ENCODE results near the gene MAPT.
"Not testable (repeated sequence)": the region's sequence is repeated elsewhere in the genome, so short reads cannot be mapped to it uniquely, and the experiment has no call there.

The MAPT gene

GRCh38 chr17:45923511-45924268 is 29.3 kb downstream of the MAPT start:
- FAIRE-seq (no peak), DNase-seq (ENCODE audit: insufficient read length, low spot score) (no peak)

GRCh38 chr17:45924332-45924820 is 30.0 kb downstream of the MAPT start:
- DNase-seq (ENCODE audit: insufficient read length, low spot score) (no peak), FAIRE-seq (no peak)

- no peak for DNase-seq (ENCODE audit: insufficient read length, low spot score)
- FAIRE-seq: no peak
These were observed 31.0 kb downstream of the MAPT start for GRCh38 chr17:45925311-45925710.

- DNase-seq (ENCODE audit: insufficient read length, low spot score) (no peak), FAIRE-seq (no peak)
These were observed 32.9 kb downstream of the MAPT start for GRCh38 chr17:45927247-45927646.

GRCh38 chr17:45929344-45929743 is 35.0 kb downstream of the MAPT start:
- FAIRE-seq: no peak
- DNase-seq (ENCODE audit: insufficient read length, low spot score): no peak

- FAIRE-seq: no peak
- no peak for DNase-seq (ENCODE audit: insufficient read length, low spot score)
These were observed 36.1 kb downstream of the MAPT start for GRCh38 chr17:45930420-45930951.

- FAIRE-seq (no peak), DNase-seq (ENCODE audit: insufficient read length, low spot score) (no peak)
These were observed 37.3 kb downstream of the MAPT start for GRCh38 chr17:45931677-45932076.

- FAIRE-seq: no peak
- DNase-seq (ENCODE audit: insufficient read length, low spot score): no peak
These were observed 40.0 kb downstream of the MAPT start for GRCh38 chr17:45934044-45934979.

GRCh38 chr17:45935197-45935709 is 40.9 kb downstream of the MAPT start:
- no peak for DNase-seq (ENCODE audit: insufficient read length, low spot score)
- FAIRE-seq: no peak

- FAIRE-seq: no peak
These were observed 41.6 kb downstream of the MAPT start for GRCh38 chr17:45935710-45936509.

GRCh38 chr17:45936610-45937009 is 42.3 kb downstream of the MAPT start:
- no peak for FAIRE-seq
- no peak for DNase-seq (ENCODE audit: insufficient read length, low spot score)

More at GRCh38 chr17:45935710-45936509, 41.6 kb downstream of the MAPT start:
- DNase-seq (ENCODE audit: insufficient read length, low spot score): no peak

- not testable (repeated sequence) for DNase-seq (ENCODE audit: insufficient read length, low spot score); FAIRE-seq
These were observed 42.8 kb downstream of the MAPT start for GRCh38 chr17:45937186-45937585.

GRCh38 chr17:45939395-45939794 is 45.0 kb downstream of the MAPT start:
- no peak for FAIRE-seq
- DNase-seq (ENCODE audit: insufficient read length, low spot score): no peak

- FAIRE-seq (no peak), DNase-seq (ENCODE audit: insufficient read length, low spot score) (no peak)
These were observed 45.9 kb downstream of the MAPT start for GRCh38 chr17:45940293-45940692.

- FAIRE-seq (no peak), DNase-seq (ENCODE audit: insufficient read length, low spot score) (no peak)
These were observed 46.5 kb downstream of the MAPT start for GRCh38 chr17:45940826-45941225.

GRCh38 chr17:45941395-45941794 is 47.0 kb downstream of the MAPT start:
- FAIRE-seq (no peak), DNase-seq (ENCODE audit: insufficient read length, low spot score) (no peak)

- DNase-seq (ENCODE audit: insufficient read length, low spot score): no peak
- no peak for FAIRE-seq
These were observed 47.9 kb downstream of the MAPT start for GRCh38 chr17:45942284-45942683.

- DNase-seq (ENCODE audit: insufficient read length, low spot score): no peak
- no peak for FAIRE-seq
These were observed 52.5 kb downstream of the MAPT start for GRCh38 chr17:45946841-45947256.

- no peak for FAIRE-seq
- DNase-seq (ENCODE audit: insufficient read length, low spot score): no peak
These were observed 54.1 kb downstream of the MAPT start for GRCh38 chr17:45948498-45948880.

Measured in GM19239 (cell line).